Stimulated activated CD8-positive, alpha-beta memory T cell treated with anti-CD3 and anti-CD28 coated beads, Interleukin-4, amount 100 ng/mL, for 1 hour (primary cell): ENCODE data around the gene GNAS-AS1.

Source experiments
- DNase-seq, 2 donors: peaks; one replicate each; pipeline ENCODE4 v3.0.0-alpha.2; 2020; ENCODE audit warnings: low read depth in 2 of 2, low spot score in 1 of 2

The GNAS-AS1 gene

GRCh38 chr20:58811334-58811733 is 39.4 kb downstream of the GNAS-AS1 start:
- DNase-seq = no peak

- DNase-seq = no peak
Observed at GRCh38 chr20:58810879-58811250, 39.8 kb downstream of the GNAS-AS1 start.

GRCh38 chr20:58810116-58810878 is 40.4 kb downstream of the GNAS-AS1 start:
- no peak for DNase-seq

- DNase-seq = no peak
Observed at GRCh38 chr20:58808271-58809046, 42.2 kb downstream of the GNAS-AS1 start.

- DNase-seq = no peak
Observed at GRCh38 chr20:58807801-58808200, 42.9 kb downstream of the GNAS-AS1 start.

- DNase-seq = no peak
Observed at GRCh38 chr20:58803533-58803932, 47.2 kb downstream of the GNAS-AS1 start.

GRCh38 chr20:58802061-58802460 is 48.6 kb downstream of the GNAS-AS1 start:
- DNase-seq = no peak

- DNase-seq = no peak
Observed at GRCh38 chr20:58800134-58800871, 50.4 kb downstream of the GNAS-AS1 start.

GRCh38 chr20:58797371-58798338 is 53.0 kb downstream of the GNAS-AS1 start:
- no peak for DNase-seq

- DNase-seq = no peak
Observed at GRCh38 chr20:58795923-58796245, 54.8 kb downstream of the GNAS-AS1 start.

GRCh38 chr20:58795181-58795922 is 55.4 kb downstream of the GNAS-AS1 start:
- no peak for DNase-seq

GRCh38 chr20:58794510-58795180 is 56.1 kb downstream of the GNAS-AS1 start:
- no peak for DNase-seq

- DNase-seq = no peak
Observed at GRCh38 chr20:58793512-58794420, 56.9 kb downstream of the GNAS-AS1 start.

- no peak for DNase-seq
Observed at GRCh38 chr20:58792426-58792825, 58.3 kb downstream of the GNAS-AS1 start.

- DNase-seq = no peak
Observed at GRCh38 chr20:58791286-58791685, 59.4 kb downstream of the GNAS-AS1 start.

GRCh38 chr20:58790454-58790853 is 60.2 kb downstream of the GNAS-AS1 start:
- DNase-seq = no peak

GRCh38 chr20:58788896-58789544 is 61.7 kb downstream of the GNAS-AS1 start:
- DNase-seq = no peak
